ENCODE measurements around the gene ODC1.

ODC1 gene

GRCh38 chr2:10497797-10498251, 49.7 kb upstream of the ODC1 start (continued):
- TF ChIP-seq, protein P1, sequence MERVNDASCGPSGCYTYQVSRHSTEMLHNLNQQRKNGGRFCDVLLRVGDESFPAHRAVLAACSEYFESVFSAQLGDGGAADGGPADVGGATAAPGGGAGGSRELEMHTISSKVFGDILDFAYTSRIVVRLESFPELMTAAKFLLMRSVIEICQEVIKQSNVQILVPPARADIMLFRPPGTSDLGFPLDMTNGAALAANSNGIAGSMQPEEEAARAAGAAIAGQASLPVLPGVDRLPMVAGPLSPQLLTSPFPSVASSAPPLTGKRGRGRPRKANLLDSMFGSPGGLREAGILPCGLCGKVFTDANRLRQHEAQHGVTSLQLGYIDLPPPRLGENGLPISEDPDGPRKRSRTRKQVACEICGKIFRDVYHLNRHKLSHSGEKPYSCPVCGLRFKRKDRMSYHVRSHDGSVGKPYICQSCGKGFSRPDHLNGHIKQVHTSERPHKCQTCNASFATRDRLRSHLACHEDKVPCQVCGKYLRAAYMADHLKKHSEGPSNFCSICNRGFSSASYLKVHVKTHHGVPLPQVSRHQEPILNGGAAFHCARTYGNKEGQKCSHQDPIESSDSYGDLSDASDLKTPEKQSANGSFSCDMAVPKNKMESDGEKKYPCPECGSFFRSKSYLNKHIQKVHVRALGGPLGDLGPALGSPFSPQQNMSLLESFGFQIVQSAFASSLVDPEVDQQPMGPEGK (tag by site-specific recombination; IDR thresholded peaks at IDR 0.05), result peak; percentile 69
- TF ChIP-seq ZNF266 (tag by site-specific recombination; IDR thresholded peaks at IDR 0.05; ENCODE audit: low read depth), result no peak
- TF ChIP-seq ZNF654 (tag by site-specific recombination; IDR thresholded peaks at IDR 0.05; ENCODE audit: low read depth), result no peak
- no peak for TF ChIP-seq BCL6B (tag by site-specific recombination; IDR thresholded peaks at IDR 0.05)
- peak; percentile 61 for TF ChIP-seq SP2 (tag by site-specific recombination; IDR thresholded peaks at IDR 0.05)
- TF ChIP-seq MYNN (tag by site-specific recombination; IDR thresholded peaks at IDR 0.05; ENCODE audit: borderline replicate concordance), result no peak
- no peak for TF ChIP-seq ZNF366 (tag by site-specific recombination; conservative IDR thresholded peaks at IDR 0.05)
- TF ChIP-seq ZNF24 (tag by site-specific recombination; IDR thresholded peaks at IDR 0.05), result 0 out of 2 replicates have a peak, but pooled peaks have one; percentile 9
- TF ChIP-seq RBAK (tag by site-specific recombination; IDR thresholded peaks at IDR 0.05), result no peak
- peak; percentile 87 for TF ChIP-seq KLF17 (tag by site-specific recombination; IDR thresholded peaks at IDR 0.05)
- no peak for TF ChIP-seq ZNF658 (tag by site-specific recombination; IDR thresholded peaks at IDR 0.05)
- TF ChIP-seq, protein P2, sequence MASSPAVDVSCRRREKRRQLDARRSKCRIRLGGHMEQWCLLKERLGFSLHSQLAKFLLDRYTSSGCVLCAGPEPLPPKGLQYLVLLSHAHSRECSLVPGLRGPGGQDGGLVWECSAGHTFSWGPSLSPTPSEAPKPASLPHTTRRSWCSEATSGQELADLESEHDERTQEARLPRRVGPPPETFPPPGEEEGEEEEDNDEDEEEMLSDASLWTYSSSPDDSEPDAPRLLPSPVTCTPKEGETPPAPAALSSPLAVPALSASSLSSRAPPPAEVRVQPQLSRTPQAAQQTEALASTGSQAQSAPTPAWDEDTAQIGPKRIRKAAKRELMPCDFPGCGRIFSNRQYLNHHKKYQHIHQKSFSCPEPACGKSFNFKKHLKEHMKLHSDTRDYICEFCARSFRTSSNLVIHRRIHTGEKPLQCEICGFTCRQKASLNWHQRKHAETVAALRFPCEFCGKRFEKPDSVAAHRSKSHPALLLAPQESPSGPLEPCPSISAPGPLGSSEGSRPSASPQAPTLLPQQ (tag by site-specific recombination; IDR thresholded peaks at IDR 0.05), result peak; percentile 71
- TF ChIP-seq PBX3 (CRISPR knock-in tag; IDR thresholded peaks at IDR 0.05), result no peak
- TF ChIP-seq HOXA7 (CRISPR knock-in tag; IDR thresholded peaks at IDR 0.05; ENCODE audit: borderline replicate concordance), result no peak
- no peak for TF ChIP-seq SCRT1 (tag by site-specific recombination; IDR thresholded peaks at IDR 0.05; ENCODE audit: borderline replicate concordance)
- no peak for TF ChIP-seq ZNF76 (tag by site-specific recombination; IDR thresholded peaks at IDR 0.05; ENCODE audit: borderline replicate concordance, low read depth)
- TF ChIP-seq ZNF223 (tag by site-specific recombination; IDR thresholded peaks at IDR 0.05), result no peak
- no peak for TF ChIP-seq ZBTB48 (tag by site-specific recombination; IDR thresholded peaks at IDR 0.05)
- TF ChIP-seq ZNF626 (tag by site-specific recombination; IDR thresholded peaks at IDR 0.05), result no peak
- TF ChIP-seq, protein P3, sequence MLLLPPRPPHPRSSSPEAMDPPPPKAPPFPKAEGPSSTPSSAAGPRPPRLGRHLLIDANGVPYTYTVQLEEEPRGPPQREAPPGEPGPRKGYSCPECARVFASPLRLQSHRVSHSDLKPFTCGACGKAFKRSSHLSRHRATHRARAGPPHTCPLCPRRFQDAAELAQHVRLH (tag by site-specific recombination; IDR thresholded peaks at IDR 0.05), result no peak
- TF ChIP-seq, protein P4, sequence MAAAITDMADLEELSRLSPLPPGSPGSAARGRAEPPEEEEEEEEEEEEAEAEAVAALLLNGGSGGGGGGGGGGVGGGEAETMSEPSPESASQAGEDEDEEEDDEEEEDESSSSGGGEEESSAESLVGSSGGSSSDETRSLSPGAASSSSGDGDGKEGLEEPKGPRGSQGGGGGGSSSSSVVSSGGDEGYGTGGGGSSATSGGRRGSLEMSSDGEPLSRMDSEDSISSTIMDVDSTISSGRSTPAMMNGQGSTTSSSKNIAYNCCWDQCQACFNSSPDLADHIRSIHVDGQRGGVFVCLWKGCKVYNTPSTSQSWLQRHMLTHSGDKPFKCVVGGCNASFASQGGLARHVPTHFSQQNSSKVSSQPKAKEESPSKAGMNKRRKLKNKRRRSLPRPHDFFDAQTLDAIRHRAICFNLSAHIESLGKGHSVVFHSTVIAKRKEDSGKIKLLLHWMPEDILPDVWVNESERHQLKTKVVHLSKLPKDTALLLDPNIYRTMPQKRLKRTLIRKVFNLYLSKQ (tag by site-specific recombination; IDR thresholded peaks at IDR 0.05; ENCODE audit: borderline replicate concordance), result no peak
- no peak for TF ChIP-seq ZNF211 (tag by site-specific recombination; IDR thresholded peaks at IDR 0.05; ENCODE audit: low read depth)
- no peak for TF ChIP-seq ZNF585B (tag by site-specific recombination; IDR thresholded peaks at IDR 0.05)
- no peak for TF ChIP-seq ZNF837 (tag by site-specific recombination; IDR thresholded peaks at IDR 0.05)
- TF ChIP-seq ZFP69B (tag by site-specific recombination; IDR thresholded peaks at IDR 0.05), result peak; percentile 75; the same call in 1 of the 2 replicates
- TF ChIP-seq KLF1 (tag by site-specific recombination; IDR thresholded peaks at IDR 0.05), result peak; percentile 99
- no peak for TF ChIP-seq ZNF292 (tag by site-specific recombination; IDR thresholded peaks at IDR 0.05; ENCODE audit: borderline replicate concordance, low read depth)
- no peak for TF ChIP-seq ZNF133 (tag by site-specific recombination; IDR thresholded peaks at IDR 0.05)
- no peak for TF ChIP-seq ZNF830 (tag by site-specific recombination; IDR thresholded peaks at IDR 0.05; ENCODE audit: low read depth)
- TF ChIP-seq ZBTB1 (tag by site-specific recombination; IDR thresholded peaks at IDR 0.05), result no peak
- TF ChIP-seq ZNF610 (tag by site-specific recombination; IDR thresholded peaks at IDR 0.05; ENCODE audit: borderline replicate concordance), result no peak
- no peak for TF ChIP-seq ZNF114 (tag by site-specific recombination; IDR thresholded peaks at IDR 0.05)
- no peak for TF ChIP-seq ZNF791 (tag by site-specific recombination; IDR thresholded peaks at IDR 0.05)
- TF ChIP-seq ZNF335 (tag by site-specific recombination; conservative IDR thresholded peaks at IDR 0.05), result 0 out of 2 replicates have a peak, but pooled peaks have one; percentile 19
